Measurements from ENCODE around the gene CABP4.
"Not testable (repeated sequence)": the region's sequence is repeated elsewhere in the genome, so short reads cannot be mapped to it uniquely, and the experiment has no call there.

CABP4 gene

DNA sequence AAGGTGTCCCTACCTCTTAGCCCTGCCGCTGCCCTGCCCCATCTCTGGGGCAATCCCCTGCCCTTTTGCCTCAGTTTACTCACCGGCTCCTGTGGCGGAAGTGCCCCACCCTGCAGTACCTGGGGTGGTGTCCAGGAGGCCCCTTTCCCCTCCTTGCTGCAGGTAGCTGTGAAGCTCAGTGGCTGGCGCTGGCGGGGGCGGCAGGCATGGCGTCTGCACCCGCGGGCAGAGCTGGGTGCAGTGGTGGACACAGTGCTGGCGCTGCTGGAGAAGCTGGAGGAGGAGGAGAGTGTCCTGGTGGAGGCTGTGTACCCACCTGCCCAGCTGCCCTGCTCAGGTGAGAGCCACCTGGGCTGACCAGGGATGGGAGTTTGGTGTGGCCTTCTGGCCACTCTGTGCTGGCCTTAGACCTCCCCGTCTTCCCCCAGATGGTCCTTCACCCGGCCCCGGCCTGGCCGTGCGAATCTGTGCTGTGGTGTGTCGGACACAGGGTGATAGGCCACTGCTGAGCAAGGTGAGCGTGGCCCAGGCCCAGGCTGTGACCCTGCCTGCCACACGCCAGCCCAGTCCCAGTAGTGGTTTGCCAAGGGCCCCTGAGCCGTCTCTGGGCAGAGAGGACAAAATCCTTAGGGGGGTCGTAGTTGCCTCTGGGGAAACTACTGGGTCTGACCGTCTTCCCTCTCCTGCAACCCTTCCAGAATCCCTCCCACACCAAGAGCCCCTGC lies 35.7 kb upstream of the CABP4 start:
- no peak for DNase-seq (ENCODE audit: low read depth in 1 of 2, low spot score in 1 of 2)

DNA sequence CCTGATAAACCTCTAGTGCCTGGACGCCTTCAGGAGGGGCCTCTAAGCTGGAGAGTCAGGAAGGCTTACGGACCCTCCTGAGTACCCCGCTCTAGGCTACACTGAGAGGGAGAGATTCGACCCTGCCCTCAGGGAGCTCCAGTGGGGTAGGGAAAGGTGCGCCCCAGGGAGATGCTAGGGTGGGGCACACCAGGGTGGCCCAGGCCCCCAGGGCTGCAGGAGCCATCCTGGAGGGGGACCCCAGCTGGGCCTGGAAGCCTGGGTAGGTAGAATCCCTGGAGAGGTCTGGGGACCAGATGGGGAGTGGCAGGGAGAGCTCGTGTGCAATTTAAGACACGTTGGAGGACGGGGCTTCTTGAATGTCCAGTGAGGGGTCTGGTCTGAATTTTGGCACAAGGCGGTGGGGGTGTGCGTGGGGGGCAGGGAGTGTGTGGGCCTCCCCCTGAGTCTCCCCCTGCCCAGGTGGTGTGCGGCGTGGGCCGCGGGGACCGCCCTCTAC lies 35.0 kb upstream of the CABP4 start:
- DNase-seq (ENCODE audit: low read depth in 1 of 2, low spot score in 1 of 2) = no peak

DNA sequence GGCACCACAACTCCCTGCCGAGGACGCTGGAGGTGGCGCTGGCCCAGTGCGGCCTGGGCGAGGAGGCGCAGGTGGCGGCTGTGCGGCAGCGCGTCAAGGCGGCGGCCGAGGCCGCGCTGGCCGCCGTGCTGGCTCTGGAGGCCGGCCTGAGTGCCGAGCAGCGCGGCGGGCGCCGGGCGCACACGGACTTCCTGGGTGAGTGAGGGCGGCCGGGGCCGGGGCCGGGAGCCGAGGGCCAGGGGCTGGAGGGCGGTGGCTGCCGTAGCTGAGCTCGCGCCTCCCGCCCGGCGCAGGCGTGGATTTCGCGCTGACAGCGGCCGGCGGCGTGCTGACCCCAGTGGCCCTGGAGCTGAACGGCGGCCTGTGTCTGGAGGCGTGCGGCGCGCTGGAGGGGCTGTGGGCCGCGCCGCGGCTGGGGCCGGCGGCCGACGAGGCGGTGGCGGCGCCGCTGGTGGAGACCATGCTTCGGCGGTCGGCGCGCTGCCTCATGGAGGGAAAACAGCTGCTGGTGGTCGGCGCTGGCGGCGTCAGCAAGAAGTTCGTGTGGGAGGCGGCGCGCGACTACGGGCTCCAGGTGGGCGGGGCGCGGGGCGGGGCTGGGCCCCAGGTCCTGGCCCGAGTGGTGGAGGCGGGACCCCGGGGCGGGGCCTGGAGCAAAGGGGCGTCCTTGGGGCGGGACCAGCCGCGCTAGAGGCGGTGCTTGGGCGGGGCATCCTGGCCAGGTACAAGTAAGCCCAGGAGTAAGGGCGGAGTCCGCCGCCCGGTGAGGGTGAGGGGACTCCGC lies 34.3 kb upstream of the CABP4 start:
- DNase-seq (ENCODE audit: low read depth in 1 of 2, low spot score in 1 of 2) = peak; percentile 99 to 100

DNA sequence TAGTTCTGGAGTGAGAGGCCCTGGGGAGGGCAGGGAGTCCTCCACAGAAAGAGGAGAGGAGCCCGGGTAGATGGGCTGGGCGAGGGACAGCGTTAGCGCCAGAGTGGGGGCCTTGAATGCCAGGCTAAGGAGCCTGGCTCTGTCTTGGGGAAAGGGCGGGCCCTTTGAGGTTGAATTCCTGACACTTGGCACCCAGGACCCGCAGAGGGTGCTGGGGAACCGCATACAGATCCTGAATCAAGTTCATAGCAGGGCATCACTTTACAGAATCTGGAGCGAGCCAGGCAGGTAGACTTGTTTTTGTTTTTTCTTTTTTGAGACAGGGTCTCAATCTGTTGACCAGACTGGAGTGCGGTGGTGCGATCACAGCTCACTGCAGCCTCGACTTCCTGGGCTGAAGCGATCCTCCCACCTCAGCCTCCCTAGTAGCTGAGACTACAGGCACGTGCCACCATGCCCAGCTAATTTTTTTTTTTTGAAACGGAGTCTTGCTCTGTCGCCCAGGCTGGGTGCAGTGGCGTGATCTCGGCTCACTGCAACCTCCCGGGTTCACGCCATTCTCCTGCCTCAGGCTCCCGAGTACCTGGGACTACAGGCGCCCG lies 33.6 kb upstream of the CABP4 start:
- DNase-seq (ENCODE audit: low read depth in 1 of 2, low spot score in 1 of 2) = no peak

- DNase-seq (ENCODE audit: low read depth in 1 of 2, low spot score in 1 of 2) = no peak
Measured at GRCh38 chr11:67422891-67423290, 32.3 kb upstream of the CABP4 start.

DNA sequence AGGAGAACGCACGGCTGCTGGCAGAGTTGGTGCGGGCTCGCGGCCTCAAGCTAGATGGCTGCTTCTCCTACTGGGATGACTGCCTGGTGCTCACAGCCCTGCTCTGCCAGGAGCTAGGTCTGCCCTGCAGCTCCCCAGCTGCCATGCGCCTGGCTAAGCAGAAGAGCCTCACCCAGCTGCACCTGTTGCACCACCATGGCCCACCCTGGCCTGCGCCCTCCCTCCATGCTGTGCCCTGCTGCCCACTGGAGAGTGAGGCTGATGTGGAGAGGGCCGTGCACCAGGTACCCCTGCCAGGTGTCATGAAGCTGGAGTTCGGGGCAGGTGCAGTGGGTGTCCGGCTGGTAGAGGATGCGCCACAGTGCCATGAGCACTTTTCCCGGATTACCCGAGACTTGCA lies 31.7 kb upstream of the CABP4 start:
- DNase-seq (ENCODE audit: low read depth in 1 of 2, low spot score in 1 of 2) = no peak

- DNase-seq (ENCODE audit: low read depth in 1 of 2, low spot score in 1 of 2) = no peak
Measured at GRCh38 chr11:67423891-67424613, 31.1 kb upstream of the CABP4 start.

- DNase-seq (ENCODE audit: low read depth in 1 of 2, low spot score in 1 of 2) = not testable (repeated sequence)
Measured at GRCh38 chr11:67427364-67427859, 27.7 kb upstream of the CABP4 start.

DNA sequence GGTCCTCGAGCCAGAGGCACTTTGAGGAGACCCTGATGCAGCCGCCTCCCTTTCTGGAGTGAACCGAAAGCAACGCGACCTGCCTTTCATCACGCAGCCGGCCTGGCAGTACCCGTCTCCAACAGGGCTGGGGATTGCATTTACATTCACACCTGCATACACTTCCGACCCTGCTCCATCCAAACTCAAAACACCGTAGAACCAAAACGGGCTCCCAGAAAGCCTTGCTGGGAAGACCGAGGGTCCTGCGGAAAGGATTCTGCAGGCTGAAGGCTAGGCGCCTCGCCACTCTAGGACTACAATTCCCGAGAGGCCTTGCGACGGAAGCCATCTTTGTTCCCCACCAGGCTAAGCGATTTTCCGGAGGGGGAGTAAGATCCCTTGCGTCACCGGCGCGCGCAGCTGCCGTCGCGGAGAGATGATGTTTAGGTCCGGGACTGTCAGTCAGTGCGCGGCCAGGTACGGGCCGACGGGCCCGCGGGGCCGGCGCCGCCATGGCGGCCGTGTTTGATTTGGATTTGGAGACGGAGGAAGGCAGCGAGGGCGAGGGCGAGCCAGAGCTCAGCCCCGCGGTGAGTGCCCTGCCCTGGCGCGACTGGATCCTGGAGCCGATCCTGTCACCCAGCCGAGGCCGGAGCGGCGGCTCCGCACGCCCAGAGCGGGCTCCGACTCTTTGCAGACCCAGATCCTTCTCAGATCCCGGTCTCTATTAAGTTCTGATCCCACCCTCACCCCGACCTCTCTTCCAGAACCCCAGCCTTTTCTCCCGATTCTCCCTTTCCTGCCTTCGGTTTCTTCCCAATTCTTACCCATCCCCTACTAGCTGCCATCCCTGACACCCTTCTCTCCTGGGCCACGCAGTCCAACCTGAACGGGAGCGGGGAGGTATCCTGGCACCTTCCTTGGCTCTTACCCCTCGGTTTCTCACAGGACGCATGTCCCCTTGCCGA lies 26.8 kb upstream of the CABP4 start, which contains the start of gene RPS6KB2:
RPS6KB2 (plus strand) TSS at position 443 of the 950 bp plus-strand sequence; CDS start at position 495, 52 bp downstream.
- peak; percentile 98 to 99 for DNase-seq (ENCODE audit: low read depth in 1 of 2, low spot score in 1 of 2)

DNA sequence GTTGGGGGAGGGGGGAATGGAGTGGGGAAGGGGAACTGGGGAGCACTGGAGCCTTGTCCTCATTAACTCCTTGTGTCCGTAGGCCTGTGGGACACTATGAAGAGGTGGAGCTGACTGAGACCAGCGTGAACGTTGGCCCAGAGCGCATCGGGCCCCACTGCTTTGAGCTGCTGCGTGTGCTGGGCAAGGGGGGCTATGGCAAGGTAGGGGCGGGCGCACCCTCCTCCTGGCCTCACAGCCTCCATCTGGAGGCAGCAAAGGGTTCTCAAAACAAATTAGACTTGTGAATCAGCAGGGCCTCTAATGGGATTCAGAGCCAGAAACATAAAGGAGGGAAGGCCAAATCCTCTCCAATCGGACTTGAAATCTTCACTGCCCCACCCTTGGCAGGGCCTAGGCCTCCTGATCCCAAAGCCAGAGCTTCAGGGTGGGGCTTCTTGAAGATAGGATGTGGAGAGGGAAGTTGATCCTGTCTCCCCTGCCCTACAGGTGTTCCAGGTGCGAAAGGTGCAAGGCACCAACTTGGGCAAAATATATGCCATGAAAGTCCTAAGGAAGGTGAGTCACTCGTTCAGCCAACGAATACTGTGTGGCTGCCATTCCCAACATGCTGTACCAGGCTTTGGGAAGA lies 26.0 kb upstream of the CABP4 start:
- no peak for DNase-seq (ENCODE audit: low read depth in 1 of 2, low spot score in 1 of 2)

DNA sequence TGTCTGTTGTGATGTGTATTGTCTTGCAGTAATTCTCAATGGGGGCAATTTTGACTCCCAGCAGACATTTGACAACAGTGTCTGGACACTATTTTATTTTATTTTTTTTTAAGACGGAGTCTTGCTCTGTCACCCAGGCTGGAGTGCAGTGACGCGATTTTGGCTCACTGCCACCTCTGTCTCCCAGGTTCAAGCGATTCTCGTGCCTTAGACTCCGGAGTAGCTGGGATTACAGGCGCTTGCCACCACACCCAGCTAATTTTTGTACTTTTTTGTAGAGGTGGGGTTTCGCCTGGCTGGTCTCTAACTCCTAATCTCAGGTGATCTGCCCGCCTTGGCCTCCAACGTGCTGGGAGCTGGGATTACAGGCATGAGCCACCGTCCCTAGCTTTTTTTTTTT lies 25.4 kb upstream of the CABP4 start:
- no peak for DNase-seq (ENCODE audit: low read depth in 1 of 2, low spot score in 1 of 2)

DNA sequence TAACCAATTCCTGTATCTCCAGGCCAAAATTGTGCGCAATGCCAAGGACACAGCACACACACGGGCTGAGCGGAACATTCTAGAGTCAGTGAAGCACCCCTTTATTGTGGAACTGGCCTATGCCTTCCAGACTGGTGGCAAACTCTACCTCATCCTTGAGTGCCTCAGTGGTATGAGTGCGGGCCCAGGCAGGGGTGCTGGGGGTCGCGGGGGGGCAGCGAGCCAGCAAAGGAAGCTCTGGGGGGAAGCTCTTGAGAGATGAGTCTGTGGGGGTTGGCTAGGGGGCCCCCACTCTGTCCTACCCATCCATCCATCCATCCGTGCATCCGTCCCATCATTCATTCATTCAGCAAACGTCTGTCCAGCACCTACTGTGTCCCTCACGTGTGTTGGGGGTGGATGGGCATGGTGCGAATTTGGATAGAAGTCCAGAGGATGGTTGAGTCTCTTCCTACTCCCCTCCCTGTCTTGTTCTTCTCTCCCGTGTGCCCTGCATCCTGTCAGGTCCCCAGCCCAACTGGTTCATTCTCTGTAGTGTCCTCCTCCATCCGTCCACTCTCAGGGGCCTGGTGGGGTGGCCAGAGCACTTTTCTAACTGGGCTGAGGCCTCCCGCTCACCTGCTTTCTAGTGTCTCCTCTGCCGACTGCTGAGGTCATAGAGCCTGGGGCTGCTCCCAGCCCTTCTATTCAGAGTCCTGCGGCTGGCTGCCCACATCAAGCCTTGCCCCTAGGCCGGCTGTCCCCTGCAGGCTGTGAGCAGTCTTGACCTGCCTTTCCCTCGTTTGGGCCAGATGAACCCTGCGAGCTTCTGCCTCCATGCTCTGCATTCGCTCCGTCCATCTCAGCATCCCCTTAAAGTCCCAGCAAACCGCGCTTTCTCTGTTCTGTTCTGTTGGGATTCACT lies 23.6 kb upstream of the CABP4 start:
- no peak for DNase-seq (ENCODE audit: low read depth in 1 of 2, low spot score in 1 of 2)

GRCh38 chr11:67432655-67433349 lies 22.4 kb upstream of the CABP4 start:
- DNase-seq (ENCODE audit: low read depth in 1 of 2, low spot score in 1 of 2) = no peak

DNA sequence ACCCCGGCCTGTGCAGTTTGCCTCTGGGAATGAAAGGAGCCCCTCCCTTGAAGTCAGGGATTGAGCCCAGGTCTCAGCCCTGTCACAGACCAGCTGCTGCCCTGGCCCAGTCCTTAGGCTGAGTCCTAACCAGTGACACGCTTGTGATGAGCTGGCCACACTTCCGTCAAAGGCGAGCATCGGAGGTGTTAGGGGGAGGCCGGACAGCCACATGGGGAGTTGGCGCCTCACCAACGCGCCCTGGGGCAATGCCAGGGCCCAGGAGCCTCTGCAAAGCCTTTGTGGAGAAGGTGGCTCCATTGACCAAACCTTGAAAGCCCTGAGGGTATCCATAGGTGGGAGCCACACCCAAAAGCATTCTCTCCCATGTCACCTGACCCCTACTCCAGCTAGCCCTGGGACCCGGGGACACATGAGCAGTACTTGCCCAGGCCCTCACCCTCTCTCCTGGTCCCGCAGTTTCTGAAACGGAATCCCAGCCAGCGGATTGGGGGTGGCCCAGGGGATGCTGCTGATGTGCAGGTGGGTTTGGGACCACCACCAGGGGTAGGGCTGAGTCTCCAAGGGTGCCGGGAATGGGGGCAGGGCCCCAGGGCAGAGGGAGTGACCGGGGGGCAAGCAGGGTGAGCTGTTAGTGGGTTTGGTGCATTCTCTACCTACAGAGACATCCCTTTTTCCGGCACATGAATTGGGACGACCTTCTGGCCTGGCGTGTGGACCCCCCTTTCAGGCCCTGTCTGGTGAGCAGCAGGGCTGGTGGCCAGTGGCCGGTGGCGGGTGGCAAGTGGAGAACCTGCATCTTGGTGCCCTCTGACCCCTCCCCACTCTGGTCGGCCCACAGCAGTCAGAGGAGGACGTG lies 21.4 kb upstream of the CABP4 start:
- DNase-seq (ENCODE audit: low read depth in 1 of 2, low spot score in 1 of 2) = no peak

GRCh38 chr11:67434395-67434881 lies 20.7 kb upstream of the CABP4 start:
- no peak for DNase-seq (ENCODE audit: low read depth in 1 of 2, low spot score in 1 of 2)

GRCh38 chr11:67435031-67435726 lies 20.0 kb upstream of the CABP4 start:
- DNase-seq (ENCODE audit: low read depth in 1 of 2, low spot score in 1 of 2) = no peak

Data from stimulated activated CD4-positive, alpha-beta T cell treated with anti-CD3 and anti-CD28 coated beads, Interleukin-15, amount 100 ng/mL, for 1 hour (primary cell).